DMS153 (cell line): ENCODE data around the gene UVSSA.

ENCODE experiments used
- DNase-seq: peaks from one replicate; lab custom pipeline; 2025; lab: John Stamatoyannopoulos, UW

UVSSA gene

GRCh38 chr4:1407657-1408333, 60.8 kb downstream of the UVSSA start:
- no peak for DNase-seq

GRCh38 chr4:1408418-1408817, 61.4 kb downstream of the UVSSA start:
- DNase-seq, result no peak

GRCh38 chr4:1409079-1409478, 62.1 kb downstream of the UVSSA start:
- no peak for DNase-seq

GRCh38 chr4:1409491-1410425, 62.8 kb downstream of the UVSSA start:
- DNase-seq, result no peak

GRCh38 chr4:1410491-1411325, 63.7 kb downstream of the UVSSA start:
- no peak for DNase-seq

- DNase-seq, result no peak
Observed at GRCh38 chr4:1411436-1412375, 64.7 kb downstream of the UVSSA start.

GRCh38 chr4:1412376-1413203, 65.6 kb downstream of the UVSSA start:
- no peak for DNase-seq

GRCh38 chr4:1413204-1413663, 66.2 kb downstream of the UVSSA start:
- no peak for DNase-seq

- DNase-seq, result no peak
Observed at GRCh38 chr4:1413687-1414479, 66.9 kb downstream of the UVSSA start.

GRCh38 chr4:1414831-1415680, 68.0 kb downstream of the UVSSA start:
- DNase-seq, result no peak

- DNase-seq, result no peak
Observed at GRCh38 chr4:1415681-1415981, 68.6 kb downstream of the UVSSA start.

- no peak for DNase-seq
Observed at GRCh38 chr4:1416051-1416947, 69.3 kb downstream of the UVSSA start.

GRCh38 chr4:1416948-1417260, 69.9 kb downstream of the UVSSA start:
- no peak for DNase-seq

GRCh38 chr4:1417522-1418390, 70.7 kb downstream of the UVSSA start:
- no peak for DNase-seq

- DNase-seq, result no peak
Observed at GRCh38 chr4:1418494-1419285, 71.7 kb downstream of the UVSSA start.

- DNase-seq, result no peak
Observed at GRCh38 chr4:1419708-1420107, 72.7 kb downstream of the UVSSA start.
